Sigmoid colon (tissue), 7 donors: ENCODE data around the gene TCF7. TPM values are rescaled to one million over a fixed set of nuclear protein-coding genes. Genes with fewer than 3 reads are reported as not detected.
A peak's percentile ranks its signal among the peaks of the same experiment; 100 is the strongest.

Experiments used
- DNase-seq: peaks from one replicate; pipeline ENCODE4 v3.0.0-alpha.2; 2019
- H3K27ac ChIP-seq, 4 donors: fragments of 200-600 bp; sonication (generic); one replicate each; pipeline ENCODE4 v1.5.1; 2016 to 2019; ENCODE audit warnings: mild to moderate bottlenecking in 1 of 4
- H3K27me3 ChIP-seq, 3 donors: fragments of 200-600 bp; sonication (generic); one replicate each; pipeline ENCODE4 v1.5.1; 2019; ENCODE audit warnings: mild to moderate bottlenecking in 1 of 3
- H3K36me3 ChIP-seq, 4 donors: fragments of 200-600 bp; sonication (generic); one replicate each; pipeline ENCODE4 v1.5.1; 2016 to 2019
- H3K4me1 ChIP-seq, 4 donors: fragments of 200-600 bp; sonication (generic); one replicate each; pipeline ENCODE4 v1.5.1; 2017 to 2019
- H3K4me3 ChIP-seq, 4 donors: fragments of 200-600 bp; sonication (generic); one replicate each; pipeline ENCODE4 v1.5.1; 2017 to 2019; ENCODE audit warnings: mild to moderate bottlenecking in 2 of 4, moderate library complexity in 1 of 4
- H3K9me3 ChIP-seq, 4 donors: fragments of 200-600 bp in 3 of 4; sonication (generic) in 3 of 4; one replicate each; pipeline versions ENCODE4 v1.5.1 to v1.6.1; 2013 to 2019
- CTCF ChIP-seq, 4 experiments: fragments of 450-650 bp in 3 of 4; fragments of 200-600 bp in 1 of 4; IDR thresholded peaks; one replicate each; pipeline ENCODE4 v1.5.1; 2016 to 2019; ENCODE audit warnings: antibody characterized with exemption in 4 of 4, mild to moderate bottlenecking in 3 of 4, moderate library complexity in 2 of 4
- EP300 ChIP-seq, 4 donors: sonication (generic); formaldehyde crosslinking; IDR thresholded peaks; one replicate each; pipeline ENCODE4 v1.6.1; 2017; ENCODE audit warnings: antibody characterized with exemption in 4 of 4
- POLR2A ChIP-seq, 2 donors: fragments of 450-650 bp; IDR thresholded peaks; one replicate each; pipeline ENCODE4 v1.6.1; 2016; ENCODE audit warnings: antibody characterized with exemption in 2 of 2, mild to moderate bottlenecking in 2 of 2, moderate library complexity in 2 of 2
- POLR2AphosphoS5 ChIP-seq, 4 donors: sonication (generic); formaldehyde crosslinking; IDR thresholded peaks; one replicate each; pipeline ENCODE4 v1.6.1; 2017; ENCODE audit warnings: antibody characterized with exemption in 4 of 4
- WGBS, 2 donors: extraction: QIAGEN DNeasy Blood & Tissue Kit; methylation state at CpG; one replicate each; pipeline ENCODE4 v1.1.7; 2013; 5-methylcytosine and 5-hydroxymethylcytosine counted together
- intact Hi-C: fragments of 100-400 bp; cut with DNase I; formaldehyde crosslinking; loops from one replicate; pipeline ENCODE4 v1.15.1; 2023
- polyA plus RNA-seq, 3 donors: library from polyadenylated mRNA; stranded (reverse); fragments of 200-250 nt; gene quantifications; one replicate each; pipeline ENCODE4 v1.2.3, GENCODE V29; 2013
- total RNA-seq, 4 donors: library from RNA; depleted of rRNA; stranded (reverse); fragments of >200 nt; gene quantifications; one replicate each; pipeline ENCODE4 v1.1.0, GENCODE V29; 2016
- donor health status: healthy with polysubstance abuse.
- donor health status: Bipolar disorder and iron deficiency.
- donor health status: healthy.

The TCF7 gene
- total and polyA plus RNA-seq, 7 donors, result 0.36 to 38.4 (median 1.5) TPM

- H3K27ac ChIP-seq, result no peak overlapping the region
- peak; percentile 14 for DNase-seq
- TF ChIP-seq POLR2A (IDR thresholded peaks at IDR 0.05) (no peak), EP300 (IDR thresholded peaks at IDR 0.05) (no peak), POLR2AphosphoS5 (IDR thresholded peaks at IDR 0.05) (no peak), CTCF (IDR thresholded peaks at IDR 0.05) (no peak)
- intact Hi-C loops, result no loop called here
- H3K27me3 ChIP-seq, result no peaks in the 10 kb centered on the region
- H3K4me3 ChIP-seq, result no peak overlapping the region
- WGBS, 2 donors, result 86 to 97% methylated on average over 5 of the region's 5 CpGs
- peaks cover 6 to 74% (median 21%) of the 10 kb centered on the region in 4 donors for H3K36me3 ChIP-seq
- H3K9me3 ChIP-seq, result no peaks in the 10 kb centered on the region
- H3K4me1 ChIP-seq, result peaks cover 0 to 15% (median 7%) of the 10 kb centered on the region in 4 donors
Observed at GRCh38 chr5:134143431-134143830, 28.9 kb downstream of the TCF7 start.

GRCh38 chr5:134143944-134144941 is 29.8 kb downstream of the TCF7 start:
- Histone ChIP-seq H3K27ac (no peak overlapping the region), H3K4me1 (peaks cover 0 to 19% (median 7%) of the 10 kb centered on the region in 4 donors), H3K4me3 (no peak overlapping the region), H3K36me3 (peaks cover 6 to 80% (median 23%) of the 10 kb centered on the region in 4 donors), H3K27me3 (no peaks in the 10 kb centered on the region), H3K9me3 (no peaks in the 10 kb centered on the region)
- DNase-seq, result peak; percentile 32
- intact Hi-C loops, result loop anchor here (2.0 kb wide), 1 partner anchor 103 kb away; no protein-coding TSS in a partner anchor
- TF ChIP-seq CTCF (IDR thresholded peaks at IDR 0.05), result peak in 1 of 4 experiments; percentile 2
- no peak for TF ChIP-seq EP300 (IDR thresholded peaks at IDR 0.05)
- WGBS, 2 donors, result 95 to 98% methylated on average over 10 of the region's 10 CpGs

GRCh38 chr5:134145041-134145757 is 30.7 kb downstream of the TCF7 start:
- 22 to 56% methylated on average over 1 of the region's 1 CpG for WGBS, 2 donors
- H3K27me3 ChIP-seq, result no peaks in the 10 kb centered on the region
- no peak overlapping the region for H3K4me3 ChIP-seq
- intact Hi-C loops, result loop anchor here (2.0 to 5.0 kb wide), 2 partner anchors 43 to 104 kb away; no protein-coding TSS in a partner anchor
- peaks cover 0 to 18% (median 12%) of the 10 kb centered on the region in 4 donors for H3K4me1 ChIP-seq
- TF ChIP-seq POLR2A (IDR thresholded peaks at IDR 0.05) (no peak), POLR2AphosphoS5 (IDR thresholded peaks at IDR 0.05) (no peak), CTCF (IDR thresholded peaks at IDR 0.05) (no peak), EP300 (IDR thresholded peaks at IDR 0.05) (no peak)
- H3K27ac ChIP-seq, result no peak overlapping the region
- H3K36me3 ChIP-seq, result peaks cover 6 to 81% (median 28%) of the 10 kb centered on the region in 4 donors
- no peak for DNase-seq
- no peaks in the 10 kb centered on the region for H3K9me3 ChIP-seq

- 86 to 92% methylated on average over 13 of the region's 13 CpGs for WGBS, 2 donors
- Histone ChIP-seq H3K4me1 (peaks cover 0 to 20% (median 16%) of the 10 kb centered on the region in 4 donors), H3K36me3 (peaks cover 2 to 86% (median 33%) of the 10 kb centered on the region in 4 donors), H3K4me3 (no peak overlapping the region), H3K27me3 (no peaks in the 10 kb centered on the region), H3K9me3 (no peaks in the 10 kb centered on the region), H3K27ac (no peak overlapping the region)
- TF ChIP-seq POLR2AphosphoS5 (IDR thresholded peaks at IDR 0.05) (no peak), CTCF (IDR thresholded peaks at IDR 0.05) (peak; percentile 69 to 96 (median 80)), POLR2A (IDR thresholded peaks at IDR 0.05) (no peak)
- intact Hi-C loops, result loop anchor here (2.0 to 5.0 kb wide), 2 partner anchors 44 to 105 kb away; no protein-coding TSS in a partner anchor
- peak; percentile 84 for DNase-seq
Observed at GRCh38 chr5:134145779-134146581, 31.5 kb downstream of the TCF7 start.
